Activated CD4-positive, CD25-positive, alpha-beta regulatory T cell (primary cell): Measurements from ENCODE around the gene TFG.

Experiments
- DNase-seq, 4 experiments: peaks; one replicate each; lab custom pipeline; 2025; lab: John Stamatoyannopoulos, UW

TFG gene

DNA sequence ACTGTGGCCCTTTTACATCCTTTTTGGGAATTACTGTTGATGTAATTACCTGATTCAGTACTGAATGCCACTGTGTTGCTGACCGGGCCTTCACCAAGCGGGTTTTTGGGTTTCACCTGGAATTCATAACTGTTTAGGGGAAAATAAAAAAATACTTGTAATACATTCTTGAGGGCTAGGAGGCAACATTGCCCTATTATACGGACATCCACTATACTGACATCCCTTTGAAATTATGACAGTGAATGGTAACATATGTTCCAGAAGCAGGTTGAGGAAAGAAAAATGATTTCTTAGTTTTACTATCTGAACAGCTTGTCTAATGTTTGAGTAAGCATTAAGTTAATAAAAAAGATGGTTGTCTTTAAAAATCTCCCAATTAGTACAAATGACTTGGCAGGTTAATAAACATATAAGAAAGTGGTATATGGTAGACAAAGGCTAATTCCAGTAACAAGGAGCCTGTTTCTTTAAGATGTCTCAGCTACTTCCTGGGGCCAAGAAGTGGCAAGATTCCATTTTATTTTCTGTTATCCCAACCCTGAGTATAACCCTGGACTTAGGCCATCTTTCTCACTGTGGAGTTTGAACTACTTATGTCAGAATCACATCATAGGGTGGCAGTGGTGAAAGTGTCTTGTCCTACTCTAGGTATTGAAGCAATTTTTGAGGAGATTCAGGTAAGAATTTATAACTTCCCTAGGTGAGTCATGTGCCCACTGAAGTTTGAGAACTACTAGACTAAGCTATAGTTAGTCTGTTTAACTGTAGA lies 45.5 kb downstream of the TFG start:
- no peak for DNase-seq

DNA sequence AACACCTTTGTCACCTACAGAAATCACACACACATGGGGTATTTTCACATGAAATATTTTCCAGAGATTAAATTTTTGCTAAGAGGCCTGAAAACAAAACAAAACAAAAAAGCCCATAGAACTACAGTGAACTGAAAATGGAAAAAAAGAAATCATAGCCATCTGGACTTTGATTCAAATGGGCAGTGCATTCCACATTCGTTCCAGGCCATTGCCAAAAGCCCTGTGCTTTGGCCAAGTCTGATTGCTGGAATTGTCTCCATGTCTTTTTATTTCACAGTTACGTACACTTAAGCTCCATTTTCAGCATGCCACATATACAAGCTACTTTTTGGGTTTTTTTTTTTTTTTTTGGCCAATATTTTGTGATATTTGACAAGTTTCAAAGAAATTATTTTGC lies 47.1 kb downstream of the TFG start:
- DNase-seq, result no peak

DNA sequence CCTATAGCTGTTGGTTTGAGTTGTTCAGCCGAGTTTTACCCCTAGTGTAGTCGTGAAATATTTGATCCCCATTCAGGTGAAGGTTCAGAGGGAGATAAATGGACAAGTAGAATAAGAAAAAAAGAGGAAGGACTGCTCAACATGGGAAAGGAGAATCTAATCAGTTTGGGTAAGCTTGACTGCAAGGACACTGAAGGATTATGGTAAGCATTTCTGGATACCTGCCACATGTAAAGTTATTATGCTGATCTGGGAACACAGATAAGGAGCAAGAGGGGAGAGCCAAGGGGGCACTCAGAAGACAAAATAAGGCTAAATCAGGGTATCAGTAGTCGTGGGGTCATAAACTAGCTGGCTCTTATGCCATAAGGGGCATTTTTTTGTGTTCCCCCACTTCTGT lies 49.9 kb downstream of the TFG start:
- DNase-seq, result no peak

DNA sequence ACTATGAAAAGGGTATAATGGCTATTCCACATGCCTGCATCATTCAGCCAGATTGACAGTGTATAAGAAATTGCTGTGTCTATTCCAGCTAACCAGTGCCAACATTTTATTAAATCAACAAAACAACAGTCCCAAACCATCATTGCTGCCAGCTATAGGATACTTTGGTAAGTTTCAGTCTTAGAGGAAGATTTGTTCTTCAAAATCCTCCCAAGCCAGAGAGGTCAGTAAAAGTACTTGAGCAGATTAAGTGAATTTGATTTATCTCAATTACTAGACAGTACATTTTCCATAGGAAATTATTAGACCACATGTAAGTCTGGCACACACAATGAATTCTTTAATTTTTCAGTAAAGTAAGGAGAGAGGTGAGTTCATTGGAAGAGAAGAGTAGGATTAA lies 50.7 kb downstream of the TFG start:
- DNase-seq, result no peak

DNA sequence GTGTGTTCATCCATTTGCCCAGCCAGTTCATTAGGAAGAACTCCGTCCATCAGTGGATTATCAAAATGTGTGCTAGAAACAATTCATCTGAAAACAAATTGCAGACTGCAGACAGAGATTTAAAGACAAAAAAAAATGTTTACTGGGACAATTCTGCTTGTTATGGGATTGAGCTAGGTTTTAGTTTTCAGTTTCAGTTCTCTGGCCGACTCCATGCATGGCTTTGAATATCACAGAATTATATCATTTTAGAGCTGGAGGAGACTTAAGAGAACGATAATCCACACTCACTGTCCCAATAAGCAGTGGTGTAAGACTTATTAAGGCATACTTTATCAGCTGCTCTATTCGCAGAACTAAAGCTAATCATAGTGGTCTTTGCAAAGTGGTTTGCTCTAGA lies 51.1 kb downstream of the TFG start:
- no peak for DNase-seq

DNA sequence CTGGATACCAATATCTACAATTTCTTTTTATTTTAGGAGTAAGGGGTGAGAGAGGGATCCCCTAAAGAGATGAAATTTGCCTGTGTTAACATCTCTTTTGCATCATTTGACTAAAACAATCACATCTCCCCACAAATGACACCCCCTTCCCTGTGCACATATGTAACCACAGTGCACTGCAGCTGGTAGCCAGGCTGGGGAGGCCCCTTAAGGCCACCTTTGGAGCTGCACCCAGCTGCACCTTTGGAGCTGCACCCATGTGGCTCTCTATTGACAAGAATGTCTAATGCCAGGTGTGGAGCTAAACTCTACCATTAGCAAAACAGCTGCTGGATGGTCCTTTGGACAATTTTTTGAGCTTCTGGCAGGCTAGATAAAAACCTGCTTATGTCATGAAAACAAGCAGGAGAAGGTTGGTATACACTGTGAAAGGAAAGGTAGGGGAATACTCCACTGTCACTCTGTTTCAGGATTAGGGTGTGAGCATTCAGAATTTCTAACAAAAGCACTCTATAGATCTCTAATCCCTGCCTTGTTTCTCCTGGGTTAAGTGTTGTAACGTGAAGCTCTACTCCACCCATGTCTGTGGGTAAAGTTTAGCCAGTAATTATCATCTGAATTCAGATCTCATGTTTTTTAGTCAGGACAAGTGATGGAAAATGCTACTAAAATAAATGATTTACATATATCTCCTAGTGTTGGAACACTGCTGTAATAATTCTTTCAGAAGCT lies 52.1 kb downstream of the TFG start:
- DNase-seq, result no peak

DNA sequence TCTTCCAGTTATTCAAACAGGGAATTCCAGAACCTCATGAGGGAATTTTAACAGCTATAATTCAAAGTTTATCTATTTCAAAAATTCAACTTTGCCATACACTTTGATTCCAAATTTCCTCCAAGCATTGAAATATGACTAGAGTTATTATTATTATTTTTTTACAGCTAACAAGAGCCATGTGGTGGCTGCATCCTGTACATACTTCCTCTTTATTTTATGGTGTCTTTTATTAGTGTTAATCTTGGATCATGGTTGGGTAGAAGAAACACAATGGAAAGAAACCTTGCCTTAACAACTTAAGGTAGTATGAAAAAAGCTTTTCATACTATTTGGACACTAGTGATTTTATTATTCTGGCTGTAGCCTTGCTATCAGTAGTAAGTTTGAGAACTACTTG lies 52.7 kb downstream of the TFG start:
- DNase-seq, result no peak

DNA sequence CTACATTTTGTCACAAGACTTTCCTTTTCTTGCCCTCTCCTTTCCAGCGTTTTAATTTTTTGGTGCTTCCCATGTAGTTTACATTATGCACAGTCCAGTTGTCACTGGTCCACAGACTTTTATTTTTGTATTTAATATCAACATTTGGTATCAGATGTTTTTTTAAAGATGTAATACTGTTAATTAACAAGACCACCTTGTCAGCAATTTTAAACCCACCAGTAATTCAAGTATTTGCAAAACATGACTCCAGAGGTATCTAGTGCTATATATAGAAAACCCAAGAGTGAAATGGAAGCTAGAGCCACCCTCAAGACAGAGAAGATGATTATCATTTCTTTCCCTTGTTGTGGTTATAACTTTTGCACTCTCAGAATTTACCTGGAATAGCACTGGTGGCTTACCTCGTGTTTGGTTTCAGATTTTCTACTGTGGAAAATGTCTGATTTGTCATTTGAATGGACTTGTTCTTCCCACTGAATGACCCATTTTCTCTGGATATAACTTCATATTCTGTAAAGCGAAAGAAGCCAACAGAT lies 56.2 kb downstream of the TFG start:
- no peak for DNase-seq

DNA sequence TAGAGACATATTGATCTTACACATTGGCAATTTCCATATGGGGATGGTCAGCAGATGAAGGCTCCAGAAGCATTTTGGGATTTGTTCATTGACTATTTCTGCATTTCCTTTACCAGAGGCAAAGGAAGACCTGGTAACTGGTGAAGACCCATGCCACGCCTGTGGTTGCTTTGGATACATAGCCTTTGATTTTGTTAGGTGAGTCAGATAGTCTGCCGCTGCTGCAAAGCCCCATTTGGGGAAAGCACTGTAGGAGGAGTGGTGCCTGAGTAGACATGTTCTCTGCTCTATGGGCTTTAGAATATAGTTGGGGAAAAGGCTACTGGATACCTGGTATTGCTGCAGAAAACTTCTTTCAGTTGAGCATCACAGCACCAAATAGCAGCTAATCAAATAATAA lies 56.8 kb downstream of the TFG start:
- DNase-seq, result no peak

DNA sequence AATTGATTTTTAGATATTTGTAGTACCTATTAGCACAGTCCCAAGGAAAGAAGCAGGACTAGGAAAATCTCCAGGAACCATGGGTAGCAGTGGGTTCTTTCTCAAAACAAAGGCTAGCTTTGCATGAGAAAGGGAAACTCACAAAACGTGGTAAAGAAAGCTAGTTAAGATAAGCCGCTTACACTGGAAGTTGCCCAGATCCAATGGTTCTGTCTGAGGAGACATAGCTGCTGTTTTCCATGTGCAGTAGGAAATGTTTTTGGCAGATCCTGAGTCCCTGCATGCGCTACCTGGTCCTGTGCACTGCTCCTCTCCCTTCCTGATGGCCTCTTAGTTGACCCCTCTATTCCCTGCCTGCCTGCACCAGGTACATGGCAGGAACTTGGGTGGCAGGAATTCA lies 60.4 kb downstream of the TFG start:
- DNase-seq, result no peak

DNA sequence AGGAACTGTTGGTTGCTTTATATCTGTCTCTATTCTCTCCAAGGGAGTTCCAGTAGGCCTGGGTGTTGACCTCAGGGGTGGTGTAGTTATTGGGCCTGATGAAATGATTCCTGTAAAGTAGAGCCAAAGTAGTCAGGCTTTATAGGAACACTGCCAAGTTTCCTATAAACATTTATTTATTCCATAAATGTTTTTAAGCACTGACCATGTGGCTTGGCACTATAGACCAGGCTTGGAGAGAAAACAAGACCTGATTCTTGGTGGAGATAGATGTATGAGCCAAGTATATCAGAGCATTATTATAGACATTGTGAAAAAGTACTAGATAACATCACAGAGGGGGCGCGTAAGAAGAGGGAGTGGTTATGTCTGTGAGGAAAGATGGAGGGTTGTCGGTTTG lies 65.9 kb downstream of the TFG start:
- DNase-seq, result no peak

DNA sequence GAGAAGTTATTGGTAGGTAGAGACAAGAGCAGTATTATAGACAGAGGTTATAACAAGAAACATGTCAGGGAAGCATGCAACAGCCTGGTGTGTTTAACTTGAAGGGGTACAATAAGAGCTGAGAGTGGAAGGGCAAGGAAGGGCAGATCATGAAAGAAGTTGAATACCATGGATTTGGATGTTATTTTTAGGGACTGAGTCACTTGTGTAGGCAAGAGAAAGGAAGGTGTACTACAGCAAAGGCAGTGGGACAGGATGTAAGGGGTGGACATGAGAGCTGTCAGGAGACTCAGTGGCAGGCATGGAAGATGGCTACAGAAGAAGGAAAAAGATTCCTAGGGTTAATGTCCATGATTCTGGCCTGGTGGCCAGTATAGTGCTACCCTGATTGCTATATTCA lies 66.4 kb downstream of the TFG start:
- no peak for DNase-seq

DNA sequence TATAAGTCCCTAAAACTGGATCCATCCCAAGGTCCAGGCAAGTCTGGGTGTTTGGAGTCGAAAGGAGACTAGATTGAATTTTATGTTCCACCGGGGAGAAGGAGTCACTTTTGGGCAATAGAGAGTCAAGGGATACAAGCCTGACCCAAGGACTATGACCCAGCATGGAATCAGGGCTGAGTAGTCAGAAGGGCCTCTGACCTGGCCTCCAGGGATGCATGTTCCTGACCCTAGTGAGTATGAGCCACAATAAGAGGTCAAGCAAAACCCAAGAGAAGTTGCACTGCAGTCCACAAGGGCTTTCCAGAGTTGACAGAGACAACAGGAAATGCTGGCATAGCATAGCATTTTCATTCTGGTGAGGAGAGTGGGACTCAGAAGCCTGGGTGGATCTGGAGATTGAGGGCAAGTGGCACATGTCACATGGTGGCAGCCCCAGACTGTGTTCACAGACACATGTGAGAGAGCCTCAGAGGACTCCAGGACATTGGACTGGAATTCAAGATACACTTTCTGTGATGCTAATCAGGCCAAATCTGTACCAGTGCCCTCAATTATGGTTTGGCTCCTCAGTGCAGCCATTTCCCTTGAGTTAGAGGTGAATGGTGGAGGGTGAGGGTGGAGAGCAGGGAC lies 66.9 kb downstream of the TFG start:
- DNase-seq, result no peak

DNA sequence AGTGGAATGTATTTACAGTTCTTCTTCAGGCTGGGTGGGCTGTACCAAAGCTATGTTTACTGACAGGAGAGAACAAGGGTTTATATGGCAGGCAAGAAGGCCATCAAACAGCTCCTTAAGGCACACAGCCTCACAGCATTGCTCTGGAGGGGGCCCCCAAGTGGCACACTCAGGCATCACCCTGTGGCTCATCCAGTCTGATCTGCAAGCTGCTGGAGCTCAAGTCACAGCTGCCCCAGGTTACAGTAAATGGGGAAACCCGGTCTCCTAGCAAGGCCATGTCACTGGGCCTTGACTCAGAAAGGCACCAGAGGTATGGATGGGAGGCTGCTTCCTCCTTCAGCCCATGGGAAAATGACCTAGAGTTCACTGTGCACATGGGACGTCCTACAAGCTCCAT lies 67.5 kb downstream of the TFG start:
- DNase-seq, result no peak

DNA sequence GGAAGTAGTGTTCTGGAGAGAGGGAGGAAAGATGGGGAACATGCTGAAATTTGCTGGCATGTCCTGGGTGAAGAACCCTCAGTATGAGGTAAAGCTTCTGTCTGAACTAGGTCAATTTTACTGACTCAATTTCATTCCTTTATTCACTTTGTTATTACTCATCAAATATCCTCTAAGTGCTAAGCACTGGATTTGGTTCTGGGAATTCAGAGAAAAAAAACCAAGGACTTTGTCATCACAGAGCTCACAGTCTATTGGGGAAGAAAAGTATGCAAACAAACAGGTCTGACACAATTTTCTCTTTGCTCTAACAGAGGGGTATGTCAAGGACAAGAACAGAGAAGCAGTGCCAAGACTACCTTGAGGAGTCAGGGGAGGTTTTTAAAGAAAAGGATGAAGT lies 68.0 kb downstream of the TFG start:
- DNase-seq, result no peak

DNA sequence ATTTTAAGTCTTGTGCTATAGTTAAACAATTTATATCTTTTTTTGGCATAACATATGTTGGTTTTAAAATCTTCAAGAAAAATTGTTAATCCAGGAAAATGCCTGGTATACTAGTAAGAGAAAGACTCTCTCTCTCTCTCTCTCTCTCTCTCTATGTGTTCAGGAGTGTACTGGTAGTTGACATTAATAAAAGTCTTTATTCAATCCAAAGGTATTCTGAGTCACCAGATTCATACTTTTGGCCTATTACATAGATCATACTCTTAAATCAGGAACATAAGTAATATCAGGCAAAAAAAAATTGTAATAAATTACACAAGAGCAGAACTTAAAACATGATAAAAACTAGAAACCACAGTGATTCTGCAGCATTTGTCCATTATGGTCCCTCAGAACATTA lies 70.2 kb downstream of the TFG start:
- DNase-seq, result no peak

DNA sequence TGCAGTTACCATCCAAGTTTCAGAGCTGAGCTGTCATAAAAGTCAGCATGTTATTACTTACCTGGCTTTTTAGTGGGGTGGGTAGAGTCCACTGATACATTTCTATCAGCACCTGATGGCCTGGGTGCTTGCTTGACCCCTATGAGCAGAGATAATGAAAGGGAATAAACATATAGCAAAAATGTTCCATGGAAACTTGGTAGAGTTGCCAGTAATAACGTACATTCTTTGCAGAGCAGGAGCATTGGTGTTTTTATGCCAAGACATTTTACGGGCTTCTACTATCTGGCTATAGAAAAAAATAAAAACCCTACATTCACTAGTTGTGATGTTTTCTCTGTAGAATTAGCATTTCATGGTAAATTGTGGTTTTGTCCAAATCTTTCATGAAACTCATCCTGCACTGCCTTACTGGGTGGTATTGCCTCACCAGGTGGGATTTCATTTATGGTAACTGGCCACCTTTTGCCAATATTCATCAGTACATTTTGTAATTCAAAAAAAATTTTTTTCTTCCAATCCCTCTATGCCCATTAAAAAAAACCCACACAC lies 70.9 kb downstream of the TFG start:
- no peak for DNase-seq

DNA sequence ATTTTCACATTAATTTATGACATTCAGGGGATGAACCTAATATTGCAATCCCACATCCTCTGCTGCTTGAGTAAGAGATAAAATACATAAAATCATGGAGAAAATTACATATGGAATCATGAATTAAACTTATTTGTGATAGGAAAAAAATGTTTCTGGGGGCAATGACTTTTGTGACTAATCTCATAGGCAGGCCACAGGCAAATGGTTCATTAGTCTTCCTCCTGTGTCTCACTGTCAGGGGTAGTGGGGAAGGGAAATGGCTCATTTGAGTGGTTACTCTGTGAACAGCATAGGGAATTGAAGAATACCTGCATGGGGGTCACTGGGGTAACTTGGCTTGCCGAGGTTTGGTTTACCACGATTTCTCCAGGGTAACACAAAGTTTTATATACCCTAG lies 72.0 kb downstream of the TFG start:
- no peak for DNase-seq

DNA sequence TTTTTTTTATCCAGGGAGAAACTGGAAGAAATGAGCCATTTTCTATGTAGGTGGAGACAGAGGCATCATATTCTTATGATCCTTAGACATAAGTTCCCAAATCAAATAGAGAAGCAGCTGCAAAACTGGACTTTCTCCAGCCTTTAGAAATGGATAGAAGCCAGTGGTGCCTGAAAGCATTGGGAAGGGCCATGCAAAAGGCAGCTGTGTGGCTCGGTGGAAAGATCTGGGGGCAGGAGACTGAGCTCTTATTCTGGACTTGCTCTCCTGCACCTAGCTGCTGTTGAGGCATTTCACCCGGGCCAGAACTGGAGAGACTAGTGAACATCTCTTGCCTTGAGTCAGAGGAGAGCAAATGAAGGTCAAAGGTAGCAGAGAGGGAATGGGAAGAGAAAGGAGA lies 73.1 kb downstream of the TFG start:
- DNase-seq, result no peak

DNA sequence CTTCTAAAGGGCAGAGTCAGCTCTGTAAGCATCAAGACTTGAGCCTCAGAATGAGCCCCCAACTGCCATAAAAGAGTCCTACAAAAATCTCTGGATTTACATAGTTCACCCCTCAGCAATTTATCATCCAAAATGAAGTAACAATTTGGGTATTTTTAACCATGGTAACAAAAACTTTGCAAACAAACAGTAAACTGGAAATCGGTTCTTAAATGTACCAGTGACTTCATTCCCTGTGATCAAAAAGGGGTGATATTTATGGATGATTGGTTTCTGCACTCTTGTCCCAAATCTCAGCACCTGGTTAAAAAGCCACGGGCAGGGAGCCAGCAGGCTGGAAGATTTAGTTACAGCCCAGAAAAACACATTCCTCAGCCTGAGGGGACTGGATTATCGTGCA lies 73.6 kb downstream of the TFG start:
- DNase-seq, result no peak

DNA sequence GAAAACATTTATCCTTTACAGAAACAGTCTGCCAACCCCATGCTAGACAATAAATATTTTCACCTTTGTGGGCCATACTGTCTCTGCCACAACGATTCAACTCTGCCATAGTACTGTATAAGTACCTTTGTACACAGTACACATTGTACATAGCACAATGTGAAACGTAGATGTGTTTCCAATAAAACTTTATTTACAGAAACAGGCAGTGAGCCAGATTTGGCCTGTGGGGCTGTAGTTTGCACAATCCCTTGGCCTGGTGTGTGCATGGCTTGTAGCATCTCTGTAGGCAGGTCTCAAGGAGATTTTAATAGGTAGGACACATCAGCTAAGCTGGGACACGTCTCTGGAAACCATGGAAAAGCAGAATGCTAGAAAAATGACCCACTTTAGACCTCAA lies 74.3 kb downstream of the TFG start:
- no peak for DNase-seq

DNA sequence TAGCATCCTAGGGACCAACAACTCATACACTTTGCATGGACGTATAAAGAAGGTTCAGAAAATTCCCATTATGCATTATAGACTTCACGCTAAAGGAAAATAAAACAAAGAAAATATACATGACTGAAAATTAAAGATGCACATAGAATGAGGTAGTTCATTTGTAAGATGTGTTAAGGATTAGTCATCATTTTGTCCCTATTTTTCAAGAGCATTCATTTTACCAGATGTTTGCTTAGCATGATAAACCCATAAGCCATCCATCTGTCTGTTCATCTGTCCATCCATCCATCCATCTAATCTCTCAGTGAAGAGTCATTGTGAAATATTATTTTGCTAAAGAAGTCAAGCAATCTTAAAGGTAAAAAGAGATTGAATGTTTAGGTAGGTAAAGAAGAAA lies 80.3 kb downstream of the TFG start:
- no peak for DNase-seq

DNA sequence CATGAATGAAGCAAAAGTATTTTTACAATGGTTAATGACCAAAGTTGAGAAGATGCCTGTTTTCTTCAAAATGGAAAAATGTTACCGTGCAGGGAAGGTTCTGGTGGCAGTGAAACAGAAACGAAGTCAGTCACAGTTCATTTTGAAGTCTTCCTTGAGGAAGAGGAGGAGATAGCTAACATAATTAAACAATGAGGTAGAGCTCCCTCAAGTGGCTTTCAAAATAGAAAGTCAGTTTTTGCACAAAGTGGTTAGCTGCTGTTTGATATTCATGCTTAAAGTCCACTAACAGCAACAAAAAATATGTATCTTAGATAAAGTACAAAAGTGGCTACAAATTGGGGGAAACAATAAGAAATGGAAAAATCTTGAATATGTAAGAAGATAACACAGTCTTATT lies 87.3 kb downstream of the TFG start:
- no peak for DNase-seq
